Adrenal gland (tissue), 5 donors: ENCODE measurements around the gene TADA2B.

Experiments
- POLR2A ChIP-seq, 2 donors: fragments of 450-650 bp; IDR thresholded peaks; one replicate each; pipeline ENCODE4 v1.6.1; 2017; ENCODE audit warnings: antibody characterized with exemption in 2 of 2, mild to moderate bottlenecking in 2 of 2, moderate library complexity in 1 of 2
- TF ChIP-seq, protein P1 (sequence below), 6 experiments: fragments of 450-650 bp in 4 of 6; fragments of 200-600 bp in 2 of 6; sonication (generic) in 1 of 6; IDR thresholded peaks; 1 replicate in 5 of 6; 2 replicates in 1 of 6; pipeline versions ENCODE4 v1.5.1 to v1.8.0; 2016 to 2021; ENCODE audit warnings: antibody characterized with exemption in 6 of 6, mild to moderate bottlenecking in 2 of 6, moderate library complexity in 1 of 6
- donor health status: DM: no; HTN: no; CAD: no.

DNA sequence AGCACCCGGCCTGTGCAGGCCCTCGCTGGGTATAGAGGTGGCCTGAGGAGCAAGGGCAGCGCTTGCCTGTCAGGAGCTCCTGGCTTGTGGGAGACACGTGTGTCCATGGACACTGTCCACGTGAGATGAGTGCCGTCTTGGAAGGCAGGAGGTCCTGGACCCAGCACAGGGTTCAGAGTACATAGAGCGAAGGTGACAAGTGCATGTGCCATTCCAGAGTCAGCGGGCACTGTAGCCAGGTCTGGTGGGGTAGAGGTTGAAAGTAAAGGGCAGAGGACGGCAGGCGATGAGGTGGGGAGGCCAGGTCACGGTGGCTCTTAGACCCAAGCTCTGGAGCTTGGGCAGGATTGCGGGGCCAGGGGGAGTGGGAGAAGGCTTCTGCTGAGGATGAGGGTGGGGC, 28.4 kb upstream of the TADA2B start:
- no peak for TF ChIP-seq POLR2A (IDR thresholded peaks at IDR 0.05)
- TF ChIP-seq, protein P1, sequence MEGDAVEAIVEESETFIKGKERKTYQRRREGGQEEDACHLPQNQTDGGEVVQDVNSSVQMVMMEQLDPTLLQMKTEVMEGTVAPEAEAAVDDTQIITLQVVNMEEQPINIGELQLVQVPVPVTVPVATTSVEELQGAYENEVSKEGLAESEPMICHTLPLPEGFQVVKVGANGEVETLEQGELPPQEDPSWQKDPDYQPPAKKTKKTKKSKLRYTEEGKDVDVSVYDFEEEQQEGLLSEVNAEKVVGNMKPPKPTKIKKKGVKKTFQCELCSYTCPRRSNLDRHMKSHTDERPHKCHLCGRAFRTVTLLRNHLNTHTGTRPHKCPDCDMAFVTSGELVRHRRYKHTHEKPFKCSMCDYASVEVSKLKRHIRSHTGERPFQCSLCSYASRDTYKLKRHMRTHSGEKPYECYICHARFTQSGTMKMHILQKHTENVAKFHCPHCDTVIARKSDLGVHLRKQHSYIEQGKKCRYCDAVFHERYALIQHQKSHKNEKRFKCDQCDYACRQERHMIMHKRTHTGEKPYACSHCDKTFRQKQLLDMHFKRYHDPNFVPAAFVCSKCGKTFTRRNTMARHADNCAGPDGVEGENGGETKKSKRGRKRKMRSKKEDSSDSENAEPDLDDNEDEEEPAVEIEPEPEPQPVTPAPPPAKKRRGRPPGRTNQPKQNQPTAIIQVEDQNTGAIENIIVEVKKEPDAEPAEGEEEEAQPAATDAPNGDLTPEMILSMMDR (IDR thresholded peaks at IDR 0.05), result no peak
